SK-N-MC (cell line): ENCODE data around the gene ARPC5.
A peak's percentile ranks its signal among the peaks of the same experiment; 100 is the strongest.

Experiments used
- EZH2 ChIP-seq: fragments of 200-600 bp; sonication (generic); IDR thresholded peaks from one replicate; pipeline ENCODE4 v1.6.1; 2017; ENCODE audit warnings: antibody characterized with exemption
- FOXP2 ChIP-seq: optimal IDR thresholded peaks from 2 replicates; pipeline ENCODE3; 2011; ENCODE audit warnings: mild to moderate bottlenecking, moderate library complexity; ENCODE audit not compliant: insufficient read depth; ENCODE audit errors: extremely low read length, control extremely low read depth
- POLR2AphosphoS5 ChIP-seq: IDR thresholded peaks from 2 replicates; pipeline ENCODE4 v1.6.1; 2012; ENCODE audit warnings: mild to moderate bottlenecking, low read depth, low read length, borderline replicate concordance

- TF ChIP-seq POLR2AphosphoS5 (peak; percentile 34), EZH2 (no peak), FOXP2 (no peak)
These were observed 1.8 kb downstream of the ARPC5 start for GRCh38 chr1:183633676-183634343.
